ENCODE data around the gene MSRB2. TPM values are rescaled to one million over a fixed set of nuclear protein-coding genes. Genes with fewer than 3 reads are reported as not detected.

The MSRB2 gene
- total RNA-seq, 1 donor from 2014 or later, result 15.5 TPM

DNA sequence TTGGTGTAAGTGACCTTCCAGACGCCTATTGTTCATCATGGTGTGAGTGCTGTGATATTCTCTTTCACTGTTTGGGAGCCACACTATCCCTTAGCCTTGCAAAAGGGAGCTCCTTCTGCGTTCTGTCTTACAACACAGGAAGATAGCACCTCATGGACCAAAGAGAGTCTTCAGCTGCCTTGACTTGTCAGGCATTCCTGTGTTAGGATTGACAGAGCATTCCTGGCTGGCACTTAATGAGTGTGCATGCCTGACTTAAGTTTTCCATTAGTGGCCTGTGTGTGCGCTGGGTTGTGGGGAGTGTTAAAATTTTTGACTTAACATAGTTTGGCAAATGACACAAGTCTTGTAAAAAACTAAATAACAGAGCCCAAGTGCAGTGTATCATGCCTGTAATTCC, 21.9 kb upstream of the MSRB2 start:
- peaks cover 26% of the 10 kb centered on the region for H3K27me3 Mint-ChIP-seq (ENCODE audit: unreplicated experiment)
- DNase-seq (ENCODE audit: extremely low spot score, unreplicated experiment), result no peak
- no peaks in the 10 kb centered on the region for H3K4me1 Mint-ChIP-seq (ENCODE audit: unreplicated experiment)
- no peak overlapping the region for H3K27ac Mint-ChIP-seq (ENCODE audit: unreplicated experiment)
- H3K4me3 Mint-ChIP-seq (ENCODE audit: unreplicated experiment), result no peak overlapping the region
- no peaks in the 10 kb centered on the region for H3K36me3 Mint-ChIP-seq (ENCODE audit: unreplicated experiment)
- TF ChIP-seq, protein P1, sequence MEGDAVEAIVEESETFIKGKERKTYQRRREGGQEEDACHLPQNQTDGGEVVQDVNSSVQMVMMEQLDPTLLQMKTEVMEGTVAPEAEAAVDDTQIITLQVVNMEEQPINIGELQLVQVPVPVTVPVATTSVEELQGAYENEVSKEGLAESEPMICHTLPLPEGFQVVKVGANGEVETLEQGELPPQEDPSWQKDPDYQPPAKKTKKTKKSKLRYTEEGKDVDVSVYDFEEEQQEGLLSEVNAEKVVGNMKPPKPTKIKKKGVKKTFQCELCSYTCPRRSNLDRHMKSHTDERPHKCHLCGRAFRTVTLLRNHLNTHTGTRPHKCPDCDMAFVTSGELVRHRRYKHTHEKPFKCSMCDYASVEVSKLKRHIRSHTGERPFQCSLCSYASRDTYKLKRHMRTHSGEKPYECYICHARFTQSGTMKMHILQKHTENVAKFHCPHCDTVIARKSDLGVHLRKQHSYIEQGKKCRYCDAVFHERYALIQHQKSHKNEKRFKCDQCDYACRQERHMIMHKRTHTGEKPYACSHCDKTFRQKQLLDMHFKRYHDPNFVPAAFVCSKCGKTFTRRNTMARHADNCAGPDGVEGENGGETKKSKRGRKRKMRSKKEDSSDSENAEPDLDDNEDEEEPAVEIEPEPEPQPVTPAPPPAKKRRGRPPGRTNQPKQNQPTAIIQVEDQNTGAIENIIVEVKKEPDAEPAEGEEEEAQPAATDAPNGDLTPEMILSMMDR (IDR thresholded peaks at IDR 0.05), result no peak
- H3K9me3 Mint-ChIP-seq (ENCODE audit: unreplicated experiment), result no peaks in the 10 kb centered on the region

DNA sequence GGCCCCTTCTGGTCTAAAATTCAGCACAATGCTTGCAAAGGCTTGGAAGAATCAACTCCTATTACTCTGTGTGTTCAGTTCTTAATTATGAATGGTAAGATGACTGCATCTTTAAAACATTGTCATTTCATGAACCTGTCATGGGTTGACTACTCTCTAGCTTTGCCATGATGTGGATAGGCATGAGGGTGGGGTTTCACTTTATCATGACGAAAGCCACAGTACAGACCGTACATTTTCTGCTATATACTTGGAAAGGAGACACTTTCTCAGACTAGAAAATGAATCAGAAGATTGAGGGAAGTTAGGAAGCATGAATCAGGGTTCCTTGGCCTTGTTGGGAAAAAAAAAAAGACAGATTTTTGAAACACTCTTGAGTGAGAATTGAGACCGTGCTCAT, 19.7 kb upstream of the MSRB2 start:
- no peak for DNase-seq (ENCODE audit: extremely low spot score, unreplicated experiment)
- Mint-ChIP-seq H3K27me3 (ENCODE audit: unreplicated experiment) (peaks cover 39% of the 10 kb centered on the region), H3K27ac (ENCODE audit: unreplicated experiment) (no peak overlapping the region), H3K4me1 (ENCODE audit: unreplicated experiment) (no peaks in the 10 kb centered on the region), H3K9me3 (ENCODE audit: unreplicated experiment) (no peaks in the 10 kb centered on the region), H3K36me3 (ENCODE audit: unreplicated experiment) (no peaks in the 10 kb centered on the region), H3K4me3 (ENCODE audit: unreplicated experiment) (no peak overlapping the region)
- TF ChIP-seq, protein P1 (IDR thresholded peaks at IDR 0.05), result no peak

DNA sequence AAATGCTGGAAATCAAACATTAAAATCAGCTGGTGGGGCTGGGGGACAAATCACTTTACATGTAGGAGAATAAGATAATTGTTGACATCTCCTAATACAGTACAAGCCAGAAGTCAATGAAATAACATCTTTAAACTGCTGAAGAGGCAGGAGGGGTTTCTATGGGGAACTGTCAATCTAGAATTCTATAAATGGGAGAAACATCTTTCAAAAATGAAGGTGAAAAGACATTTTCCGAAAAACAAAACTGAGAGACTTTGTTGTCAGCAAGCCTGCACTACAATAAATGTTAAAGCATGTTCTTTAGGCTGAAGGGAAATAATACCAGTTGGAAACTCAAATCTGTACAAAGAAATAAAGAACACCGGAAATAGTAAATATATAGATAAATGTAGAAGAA, 17.3 kb upstream of the MSRB2 start:
- Mint-ChIP-seq H3K4me3 (ENCODE audit: unreplicated experiment) (no peak overlapping the region), H3K36me3 (ENCODE audit: unreplicated experiment) (no peaks in the 10 kb centered on the region), H3K27ac (ENCODE audit: unreplicated experiment) (no peak overlapping the region), H3K4me1 (ENCODE audit: unreplicated experiment) (no peaks in the 10 kb centered on the region), H3K27me3 (ENCODE audit: unreplicated experiment) (peaks cover 59% of the 10 kb centered on the region), H3K9me3 (ENCODE audit: unreplicated experiment) (no peaks in the 10 kb centered on the region)
- DNase-seq (ENCODE audit: extremely low spot score, unreplicated experiment), result no peak
- TF ChIP-seq, protein P1 (IDR thresholded peaks at IDR 0.05), result no peak

DNA sequence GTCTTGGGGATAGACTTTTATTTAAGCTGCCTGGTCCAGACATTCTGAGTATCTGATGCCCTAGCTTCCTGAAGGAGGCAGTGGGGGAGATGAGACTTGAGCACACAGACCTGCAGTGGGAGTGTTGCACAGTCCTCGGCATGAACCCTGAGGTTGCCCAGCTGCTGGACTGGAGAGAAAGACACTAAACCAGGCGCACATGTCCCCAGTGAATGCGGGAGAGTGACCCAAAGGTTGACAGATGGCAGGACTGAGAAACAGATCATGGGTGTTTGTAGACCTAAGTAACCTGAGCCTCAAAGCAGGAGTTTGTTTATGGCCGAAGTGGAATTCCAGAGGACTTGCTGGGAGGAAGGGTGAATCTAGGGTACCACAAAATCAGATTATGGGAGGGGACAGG, 15.7 kb upstream of the MSRB2 start:
- H3K9me3 Mint-ChIP-seq (ENCODE audit: unreplicated experiment), result no peaks in the 10 kb centered on the region
- no peaks in the 10 kb centered on the region for H3K36me3 Mint-ChIP-seq (ENCODE audit: unreplicated experiment)
- TF ChIP-seq, protein P1 (IDR thresholded peaks at IDR 0.05), result no peak
- no peak overlapping the region for H3K4me3 Mint-ChIP-seq (ENCODE audit: unreplicated experiment)
- H3K27ac Mint-ChIP-seq (ENCODE audit: unreplicated experiment), result no peak overlapping the region
- DNase-seq (ENCODE audit: extremely low spot score, unreplicated experiment), result no peak
- peaks cover 63% of the 10 kb centered on the region for H3K27me3 Mint-ChIP-seq (ENCODE audit: unreplicated experiment)
- H3K4me1 Mint-ChIP-seq (ENCODE audit: unreplicated experiment), result no peaks in the 10 kb centered on the region

DNA sequence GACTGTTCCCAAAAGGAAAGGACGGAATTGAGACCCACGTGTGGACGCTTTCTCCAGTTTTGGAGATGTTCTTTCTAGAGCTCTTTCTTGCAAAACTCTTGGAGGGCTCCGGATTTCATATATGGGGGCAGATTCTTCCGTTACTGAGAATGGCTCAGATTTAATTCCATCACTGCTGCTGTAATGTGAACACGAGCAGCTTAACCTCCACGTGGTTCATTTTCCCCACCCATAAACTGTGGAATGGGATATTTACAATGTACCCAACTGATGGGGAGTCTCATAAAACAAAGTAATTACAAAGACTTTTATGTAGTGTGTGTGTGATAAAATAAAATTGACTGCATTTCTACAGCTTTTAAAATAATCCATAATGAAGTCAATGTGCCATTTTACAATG, 15.1 kb upstream of the MSRB2 start:
- Mint-ChIP-seq H3K36me3 (ENCODE audit: unreplicated experiment) (no peaks in the 10 kb centered on the region), H3K9me3 (ENCODE audit: unreplicated experiment) (no peaks in the 10 kb centered on the region), H3K4me1 (ENCODE audit: unreplicated experiment) (no peaks in the 10 kb centered on the region), H3K27me3 (ENCODE audit: unreplicated experiment) (peaks cover 66% of the 10 kb centered on the region), H3K4me3 (ENCODE audit: unreplicated experiment) (no peak overlapping the region), H3K27ac (ENCODE audit: unreplicated experiment) (no peak overlapping the region)
- TF ChIP-seq, protein P1 (IDR thresholded peaks at IDR 0.05), result no peak
- no peak for DNase-seq (ENCODE audit: extremely low spot score, unreplicated experiment)
